ENCODE measurements around the gene UAP1L1.

The UAP1L1 gene

DNA sequence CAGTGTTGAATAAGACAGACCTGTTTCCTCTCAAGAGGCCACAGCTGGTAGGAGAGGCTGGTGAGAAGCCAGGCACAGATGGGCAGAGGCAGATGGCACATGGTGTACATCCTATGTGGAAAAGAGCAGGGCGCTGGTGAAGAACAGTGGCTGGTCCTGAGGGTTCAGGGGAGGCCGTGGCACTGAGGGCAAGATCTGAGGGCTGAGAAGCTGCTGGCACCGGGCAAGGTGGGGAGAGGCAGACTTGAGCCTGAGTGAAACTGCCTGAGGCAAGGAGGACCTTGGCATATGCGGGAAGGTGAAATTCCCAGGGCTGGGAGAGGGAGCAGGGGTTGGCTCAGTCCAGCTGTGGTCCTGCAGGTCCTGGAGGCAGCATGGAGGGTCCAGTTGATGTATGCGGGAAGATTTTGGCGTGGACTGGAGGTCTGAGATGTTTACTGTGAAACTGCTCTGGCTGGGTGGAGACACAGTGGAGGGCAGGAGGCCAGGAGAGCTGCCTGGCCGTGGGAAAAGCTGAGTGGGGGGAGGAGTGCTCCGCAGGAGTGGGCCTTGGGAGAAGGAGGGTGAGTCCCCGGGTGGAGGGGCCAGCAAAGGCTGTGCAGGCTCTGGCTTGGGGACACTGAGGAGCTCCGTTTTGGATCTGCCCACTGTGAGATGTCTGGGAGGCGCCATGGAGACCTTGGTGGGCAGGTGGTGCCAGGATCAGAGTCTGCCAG is 12.1 kb downstream of the UAP1L1 start:
- no peak for DNase-seq (ENCODE audit: low spot score)
- WGBS, 2 donors (ENCODE audit: extremely low coverage in 2 of 2, insufficient read length in 2 of 2, insufficient replicate concordance in 1 of 2), result no CpG with 5 or more reads among the region's 11 CpGs
- H3K18ac ChIP-seq (ENCODE audit: low read length), result no peak overlapping the region

DNA sequence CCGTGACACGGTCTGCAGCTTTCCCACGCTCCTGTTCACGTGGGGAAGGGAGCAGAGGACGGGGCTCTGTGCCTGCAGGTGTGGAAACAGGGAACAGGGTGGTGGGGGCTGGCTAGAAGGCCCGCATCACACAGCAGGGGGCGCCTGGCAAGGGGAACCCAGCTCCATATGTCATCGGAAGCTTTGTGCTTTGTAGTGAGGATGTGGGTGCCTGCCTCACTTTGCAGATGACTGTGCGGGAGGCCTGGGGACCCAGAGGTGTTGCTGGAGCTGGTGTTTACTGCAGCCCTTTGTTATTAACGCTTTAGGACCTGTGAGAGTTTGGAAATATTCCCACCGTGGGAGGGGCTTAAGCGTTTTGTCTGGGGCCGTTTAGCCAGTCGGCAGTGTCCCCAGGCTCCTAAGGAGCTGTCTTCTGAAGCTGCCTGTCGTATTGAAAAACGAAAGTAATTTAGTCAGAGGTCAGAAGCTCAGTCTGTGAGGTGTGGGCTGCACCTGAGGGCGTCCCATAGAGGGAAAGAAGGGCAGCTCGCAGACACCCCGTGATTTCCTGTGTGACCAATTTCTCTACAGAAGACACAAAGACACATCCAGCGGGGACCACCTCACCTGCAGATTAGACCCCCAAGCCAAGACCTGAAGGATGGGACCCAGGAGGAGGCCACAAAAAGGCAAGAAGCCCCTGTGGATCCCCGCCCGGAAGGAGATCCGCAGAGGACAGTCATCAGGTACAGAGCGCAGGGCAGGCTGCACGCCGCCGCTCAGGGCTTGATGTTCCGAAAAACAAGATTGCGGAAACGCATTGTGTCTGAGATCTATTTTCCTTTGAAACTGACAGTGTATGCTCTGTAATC is 18.6 kb downstream of the UAP1L1 start:
- Histone ChIP-seq H2AK5ac (ENCODE audit: low read depth, low read length) (no peak overlapping the region), H3K27ac (replicated peaks; ENCODE audit: low read length) (no peak overlapping the region), H2BK15ac (ENCODE audit: low read length) (no peak overlapping the region), H3K4me3 (ENCODE audit: low read length in 2 of 2) (no peak overlapping the region), H3K9me3 (replicated peaks in 1 of 2; ENCODE audit: control insufficient read depth in 2 of 2, insufficient read depth in 1 of 2, low read depth in 1 of 2, low read length in 2 of 2) (peaks cover 0 to 4% of the 10 kb centered on the region in 2 donors), H3K4me1 (ENCODE audit: control insufficient read depth in 2 of 2, insufficient read depth in 1 of 2, low read depth in 1 of 2, low read length in 2 of 2) (no peaks in the 10 kb centered on the region), H3K36me3 (replicated peaks in 1 of 2; ENCODE audit: control insufficient read depth in 2 of 2, insufficient read depth in 2 of 2, low read length in 2 of 2) (peaks cover 33 to 68% of the 10 kb centered on the region in 2 donors), H3K4me2 (ENCODE audit: insufficient read depth, low read length, poor library complexity, severe bottlenecking) (no peak overlapping the region), H3K9ac (ENCODE audit: low read depth, low read length, poor library complexity) (no peak overlapping the region), H2BK12ac (ENCODE audit: low read length) (no peak overlapping the region), H3K14ac (ENCODE audit: low read length) (no peak overlapping the region), H2BK120ac (ENCODE audit: low read depth, low read length) (no peak overlapping the region), H4K91ac (ENCODE audit: low read depth, low read length, poor library complexity) (no peak overlapping the region), H2AFZ (ENCODE audit: low read length) (no peak overlapping the region), H3K18ac (ENCODE audit: low read length) (no peak overlapping the region), H3K23ac (ENCODE audit: low read depth, low read length, poor library complexity) (no peak overlapping the region), H2BK5ac (ENCODE audit: low read length) (no peak overlapping the region), H3K4ac (ENCODE audit: low read length) (no peak overlapping the region), H4K8ac (ENCODE audit: low read depth, low read length) (no peak overlapping the region), H3K79me1 (ENCODE audit: low read depth, low read length) (peaks cover 2% of the 10 kb centered on the region), H3K27me3 (ENCODE audit: control insufficient read depth in 3 of 3, insufficient read depth in 3 of 3, low read depth in 1 of 3, low read length in 3 of 3) (no peaks in the 10 kb centered on the region)
- WGBS, 2 donors (ENCODE audit: extremely low coverage in 2 of 2, insufficient read length in 2 of 2, insufficient replicate concordance in 1 of 2), result no CpG with 5 or more reads among the region's 30 CpGs
- DNase-seq (ENCODE audit: low spot score), result no peak

More for the DNA sequence above, 12.1 kb downstream of the UAP1L1 start:
- Histone ChIP-seq H4K91ac (ENCODE audit: low read depth, low read length, poor library complexity) (no peak overlapping the region), H2BK12ac (ENCODE audit: low read length) (peak overlapping the region; percentile 10), H4K8ac (ENCODE audit: low read depth, low read length) (no peak overlapping the region), H3K79me1 (ENCODE audit: low read depth, low read length) (peaks cover 3% of the 10 kb centered on the region), H3K36me3 (replicated peaks in 1 of 2; ENCODE audit: control insufficient read depth in 2 of 2, insufficient read depth in 2 of 2, low read length in 2 of 2) (peaks cover 11 to 39% of the 10 kb centered on the region in 2 donors), H3K4me1 (ENCODE audit: control insufficient read depth in 2 of 2, insufficient read depth in 1 of 2, low read depth in 1 of 2, low read length in 2 of 2) (peaks cover 6 to 15% of the 10 kb centered on the region in 2 donors), H3K4ac (ENCODE audit: low read length) (no peak overlapping the region), H3K23ac (ENCODE audit: low read depth, low read length, poor library complexity) (no peak overlapping the region), H2BK5ac (ENCODE audit: low read length) (no peak overlapping the region), H3K27ac (replicated peaks; ENCODE audit: low read length) (no peak overlapping the region), H2BK120ac (ENCODE audit: low read depth, low read length) (no peak overlapping the region), H3K14ac (ENCODE audit: low read length) (peak overlapping the region; percentile 21), H3K4me3 (ENCODE audit: low read length in 2 of 2) (no peak overlapping the region), H2AK5ac (ENCODE audit: low read depth, low read length) (no peak overlapping the region), H3K27me3 (ENCODE audit: control insufficient read depth in 3 of 3, insufficient read depth in 3 of 3, low read depth in 1 of 3, low read length in 3 of 3) (peaks cover 2 to 12% (median 8%) of the 10 kb centered on the region in 3 experiments), H3K9ac (ENCODE audit: low read depth, low read length, poor library complexity) (peak overlapping the region; percentile 44), H2AFZ (ENCODE audit: low read length) (no peak overlapping the region), H2BK15ac (ENCODE audit: low read length) (no peak overlapping the region), H3K4me2 (ENCODE audit: insufficient read depth, low read length, poor library complexity, severe bottlenecking) (no peak overlapping the region), H3K9me3 (replicated peaks in 1 of 2; ENCODE audit: control insufficient read depth in 2 of 2, insufficient read depth in 1 of 2, low read depth in 1 of 2, low read length in 2 of 2) (no peaks in the 10 kb centered on the region)

DNA sequence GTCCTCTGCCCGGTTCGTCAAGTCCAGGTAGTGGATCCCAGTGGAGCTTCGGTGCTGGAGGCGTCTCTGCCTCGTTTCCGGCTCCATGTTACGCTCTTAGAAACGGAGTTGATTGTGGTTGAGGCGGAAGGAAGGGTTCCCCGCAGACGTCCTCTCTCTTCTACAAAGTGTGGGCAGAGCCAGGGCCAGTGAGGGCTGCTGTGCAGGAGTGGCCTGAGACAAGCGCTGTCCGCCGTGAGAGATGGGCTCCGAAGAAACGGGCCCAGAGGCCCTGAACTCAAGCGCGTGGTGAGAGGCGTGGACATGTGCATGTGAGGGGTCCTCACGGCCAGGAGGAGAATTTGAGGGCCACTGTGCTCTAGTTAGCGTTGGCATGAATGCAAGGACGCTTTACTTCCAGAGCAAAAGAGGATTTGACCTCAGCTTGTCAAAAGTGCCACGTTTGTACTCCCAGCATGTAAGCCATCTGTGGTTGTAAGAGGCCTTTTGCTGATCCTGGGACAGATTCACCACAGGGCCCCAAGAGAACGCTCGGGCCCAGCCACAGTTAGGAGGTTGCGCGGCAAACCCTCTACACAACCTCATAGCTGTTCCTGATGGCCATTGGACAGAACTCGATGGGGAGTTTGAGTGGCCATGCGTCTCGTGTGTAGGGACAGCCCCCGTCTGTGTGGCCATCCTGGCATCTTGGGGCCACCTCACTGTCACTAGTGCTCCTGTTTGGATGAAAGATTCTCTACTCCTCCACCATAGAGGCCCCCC is 19.6 kb downstream of the UAP1L1 start:
- no peak overlapping the region for H4K8ac ChIP-seq (ENCODE audit: low read depth, low read length)
- H3K18ac ChIP-seq (ENCODE audit: low read length), result no peak overlapping the region
- H4K91ac ChIP-seq (ENCODE audit: low read depth, low read length, poor library complexity), result no peak overlapping the region
- no peak overlapping the region for H3K4ac ChIP-seq (ENCODE audit: low read length)
- no peak overlapping the region for H2BK12ac ChIP-seq (ENCODE audit: low read length)
- H3K27ac ChIP-seq (replicated peaks; ENCODE audit: low read length), result no peak overlapping the region
- no peak overlapping the region for H2BK15ac ChIP-seq (ENCODE audit: low read length)
- no peak overlapping the region for H3K23ac ChIP-seq (ENCODE audit: low read depth, low read length, poor library complexity)
- no peak overlapping the region for H3K4me2 ChIP-seq (ENCODE audit: insufficient read depth, low read length, poor library complexity, severe bottlenecking)
- no peak overlapping the region for H3K4me3 ChIP-seq (ENCODE audit: low read length in 2 of 2)
- no peaks in the 10 kb centered on the region for H3K4me1 ChIP-seq (ENCODE audit: control insufficient read depth in 2 of 2, insufficient read depth in 1 of 2, low read depth in 1 of 2, low read length in 2 of 2)
- no peak overlapping the region for H2AFZ ChIP-seq (ENCODE audit: low read length)
- peak overlapping the region; percentile 56 for H3K14ac ChIP-seq (ENCODE audit: low read length)
- H3K79me1 ChIP-seq (ENCODE audit: low read depth, low read length), result peaks cover 2% of the 10 kb centered on the region
- no CpG with 5 or more reads among the region's 31 CpGs for WGBS, 2 donors (ENCODE audit: extremely low coverage in 2 of 2, insufficient read length in 2 of 2, insufficient replicate concordance in 1 of 2)
- H2AK5ac ChIP-seq (ENCODE audit: low read depth, low read length), result no peak overlapping the region
- no peak overlapping the region for H2BK5ac ChIP-seq (ENCODE audit: low read length)
- no peak for DNase-seq (ENCODE audit: low spot score)
- peaks cover 41 to 72% of the 10 kb centered on the region in 2 donors for H3K36me3 ChIP-seq (replicated peaks in 1 of 2; ENCODE audit: control insufficient read depth in 2 of 2, insufficient read depth in 2 of 2, low read length in 2 of 2)
- H2BK120ac ChIP-seq (ENCODE audit: low read depth, low read length), result no peak overlapping the region
- peaks cover 10% of the 10 kb centered on the region in 2 donors for H3K9me3 ChIP-seq (replicated peaks in 1 of 2; ENCODE audit: control insufficient read depth in 2 of 2, insufficient read depth in 1 of 2, low read depth in 1 of 2, low read length in 2 of 2)
- no peaks in the 10 kb centered on the region for H3K27me3 ChIP-seq (ENCODE audit: control insufficient read depth in 3 of 3, insufficient read depth in 3 of 3, low read depth in 1 of 3, low read length in 3 of 3)
- no peak overlapping the region for H3K9ac ChIP-seq (ENCODE audit: low read depth, low read length, poor library complexity)

Data from neuronal stem cell (in vitro differentiated cells).